Measurements from ENCODE around the gene LMNA.

LMNA gene

GRCh38 chr1:156082309-156083091 is 32.0 kb upstream of the LMNA start, which contains the start of gene MEX3A:
Gene MEX3A (minus strand): TSS chr1:156082465. CDS start chr1:156081998, 467 bp downstream.
- no peak for FAIRE-seq

GRCh38 chr1:156083800-156084790 is 30.4 kb upstream of the LMNA start:
- no peak for FAIRE-seq

- no peak for FAIRE-seq
Observed at GRCh38 chr1:156086256-156086662, 28.3 kb upstream of the LMNA start.

GRCh38 chr1:156089704-156090103 is 24.8 kb upstream of the LMNA start:
- FAIRE-seq = no peak

- no peak for FAIRE-seq
Observed at GRCh38 chr1:156090138-156090839, 24.2 kb upstream of the LMNA start.

- FAIRE-seq = no peak
Observed at GRCh38 chr1:156090840-156091188, 23.7 kb upstream of the LMNA start.

- FAIRE-seq = no peak
Observed at GRCh38 chr1:156091610-156092009, 22.9 kb upstream of the LMNA start.

GRCh38 chr1:156095906-156096508 is 18.5 kb upstream of the LMNA start:
- FAIRE-seq = no peak

GRCh38 chr1:156096640-156097391 is 17.7 kb upstream of the LMNA start:
- no peak for FAIRE-seq

GRCh38 chr1:156097499-156098178 is 16.9 kb upstream of the LMNA start:
- FAIRE-seq = no peak

- no peak for FAIRE-seq
Observed at GRCh38 chr1:156098784-156099183, 15.7 kb upstream of the LMNA start.

- FAIRE-seq = no peak
Observed at GRCh38 chr1:156099282-156099681, 15.2 kb upstream of the LMNA start.

GRCh38 chr1:156100205-156100995 is 14.1 kb upstream of the LMNA start:
- FAIRE-seq = no peak

- no peak for FAIRE-seq
Observed at GRCh38 chr1:156101880-156102279, 12.6 kb upstream of the LMNA start.

GRCh38 chr1:156102633-156103511 is 11.6 kb upstream of the LMNA start:
- no peak for FAIRE-seq

- FAIRE-seq = no peak
Observed at GRCh38 chr1:156103521-156103947, 11.0 kb upstream of the LMNA start.

GRCh38 chr1:156104065-156104810 is 10.3 kb upstream of the LMNA start:
- no peak for FAIRE-seq
